BLaER1 treated with 17β-estradiol and CSF1 and Interleukin-3, amounts not matched to agents 10 nM and 100 nM (cell line): ENCODE results near the gene ZBTB21.

ENCODE experiments used
- H3K27ac ChIP-seq, 11 experiments: shearing (Covaris generic); formaldehyde crosslinking; 2 replicates each; pipeline ENCODE4 v1.8.1; 2022
- H3K27me3 ChIP-seq, 11 experiments: shearing (Covaris generic); formaldehyde crosslinking; 2 replicates each; pipeline ENCODE4 v1.8.1; 2022
- H3K36me3 ChIP-seq, 11 experiments: shearing (Covaris generic); formaldehyde crosslinking; 2 replicates each; pipeline ENCODE4 v1.8.1; 2022
- H3K4me1 ChIP-seq, 10 experiments: shearing (Covaris generic); formaldehyde crosslinking; 2 replicates each; pipeline ENCODE4 v1.8.1; 2022
- H3K4me2 ChIP-seq, 11 experiments: shearing (Covaris generic); formaldehyde crosslinking; 2 replicates each; pipeline ENCODE4 v1.8.1; 2022
- H3K4me3 ChIP-seq, 10 experiments: shearing (Covaris generic); formaldehyde crosslinking; 2 replicates each; pipeline ENCODE4 v1.8.1; 2022
- H3K9ac ChIP-seq, 11 experiments: shearing (Covaris generic); formaldehyde crosslinking; 2 replicates each; pipeline ENCODE4 v1.8.1; 2022
- H3K9me3 ChIP-seq, 11 experiments: shearing (Covaris generic); formaldehyde crosslinking; replicated peaks in 1 of 11; 2 replicates each; pipeline ENCODE4 v1.8.1; 2022
- H4K20me1 ChIP-seq, 11 experiments: shearing (Covaris generic); formaldehyde crosslinking; 2 replicates each; pipeline ENCODE4 v1.8.1; 2022
- Cebpa-rat ChIP-seq, 11 experiments: shearing (Covaris generic); IDR thresholded peaks; 2 replicates each; pipeline ENCODE4 v1.8.1; 2022

The ZBTB21 gene

DNA sequence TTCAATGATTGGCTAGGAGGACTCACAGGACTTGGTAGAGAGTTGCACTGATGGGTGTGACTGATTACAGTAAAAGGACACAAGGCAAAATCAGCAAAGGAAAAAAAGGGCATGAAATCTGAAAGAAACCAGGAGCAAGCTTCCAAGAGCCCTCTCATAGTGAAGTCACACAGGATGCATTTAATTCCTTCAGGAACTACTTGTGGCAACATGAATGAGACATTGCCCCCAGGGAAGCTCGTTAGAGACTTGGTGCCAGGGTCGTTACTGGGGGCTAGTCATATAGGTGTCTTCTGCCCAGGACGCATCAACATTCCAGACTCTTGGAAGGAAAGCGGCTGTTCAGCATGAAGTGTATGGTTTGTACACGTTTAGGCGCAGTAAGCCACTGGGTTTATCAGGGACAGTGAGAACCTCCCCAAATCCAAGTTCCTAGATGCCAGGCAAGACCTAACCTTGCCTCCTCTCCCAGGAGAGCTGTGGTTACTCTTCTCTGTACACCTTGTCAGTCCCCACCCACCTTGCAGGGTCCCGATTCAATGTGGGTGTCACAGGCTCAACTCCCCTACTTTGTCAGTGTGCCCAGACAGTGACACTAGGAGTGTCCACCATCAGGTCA, 30.3 kb downstream of the ZBTB21 start:
- no peak overlapping the region for H3K4me2 ChIP-seq
- no peak for TF ChIP-seq Cebpa-rat (IDR thresholded peaks at IDR 0.05)
- no peak overlapping the region for H3K4me3 ChIP-seq
- H3K4me1 ChIP-seq = peaks cover 0 to 5% (median under 1%) of the 10 kb centered on the region in 10 experiments; a peak in 9 of 20 replicates
- no peaks in the 10 kb centered on the region for H3K27me3 ChIP-seq
- peaks cover 14 to 50% (median 29%) of the 10 kb centered on the region in 11 experiments for H3K9me3 ChIP-seq
- no peaks in the 10 kb centered on the region for H4K20me1 ChIP-seq
- no peak overlapping the region for H3K9ac ChIP-seq
- H3K27ac ChIP-seq = no peak overlapping the region
- H3K36me3 ChIP-seq = no peaks in the 10 kb centered on the region

DNA sequence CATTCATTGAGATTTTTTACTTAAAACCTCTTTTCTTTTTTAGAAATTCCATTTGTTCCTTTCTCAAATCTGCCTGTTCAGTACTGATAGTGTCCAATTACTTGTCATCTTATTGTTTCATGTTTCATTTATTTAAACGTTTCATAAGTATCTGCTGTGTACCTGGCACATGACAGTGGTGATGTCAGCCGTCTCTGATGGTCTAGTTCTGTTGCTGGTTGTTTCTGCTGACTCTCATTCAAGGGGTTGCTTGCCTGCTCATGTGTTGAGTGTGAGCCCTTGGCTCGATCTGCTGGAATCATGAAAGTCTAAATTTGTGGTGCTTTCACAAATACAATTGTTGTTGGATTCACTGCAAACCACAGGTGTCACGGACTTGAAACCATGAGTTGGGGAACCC, 30.8 kb downstream of the ZBTB21 start:
- H3K4me2 ChIP-seq = no peak overlapping the region
- H3K4me1 ChIP-seq = peaks cover 5 to 10% (median 6%) of the 10 kb centered on the region in 10 experiments
- H3K4me3 ChIP-seq = no peak overlapping the region
- H3K9me3 ChIP-seq = peaks cover 14 to 50% (median 29%) of the 10 kb centered on the region in 11 experiments
- TF ChIP-seq Cebpa-rat (IDR thresholded peaks at IDR 0.05) = no peak
- H3K27me3 ChIP-seq = no peaks in the 10 kb centered on the region
- no peak overlapping the region for H3K27ac ChIP-seq
- no peaks in the 10 kb centered on the region for H4K20me1 ChIP-seq
- no peaks in the 10 kb centered on the region for H3K36me3 ChIP-seq
- H3K9ac ChIP-seq = no peak overlapping the region

DNA sequence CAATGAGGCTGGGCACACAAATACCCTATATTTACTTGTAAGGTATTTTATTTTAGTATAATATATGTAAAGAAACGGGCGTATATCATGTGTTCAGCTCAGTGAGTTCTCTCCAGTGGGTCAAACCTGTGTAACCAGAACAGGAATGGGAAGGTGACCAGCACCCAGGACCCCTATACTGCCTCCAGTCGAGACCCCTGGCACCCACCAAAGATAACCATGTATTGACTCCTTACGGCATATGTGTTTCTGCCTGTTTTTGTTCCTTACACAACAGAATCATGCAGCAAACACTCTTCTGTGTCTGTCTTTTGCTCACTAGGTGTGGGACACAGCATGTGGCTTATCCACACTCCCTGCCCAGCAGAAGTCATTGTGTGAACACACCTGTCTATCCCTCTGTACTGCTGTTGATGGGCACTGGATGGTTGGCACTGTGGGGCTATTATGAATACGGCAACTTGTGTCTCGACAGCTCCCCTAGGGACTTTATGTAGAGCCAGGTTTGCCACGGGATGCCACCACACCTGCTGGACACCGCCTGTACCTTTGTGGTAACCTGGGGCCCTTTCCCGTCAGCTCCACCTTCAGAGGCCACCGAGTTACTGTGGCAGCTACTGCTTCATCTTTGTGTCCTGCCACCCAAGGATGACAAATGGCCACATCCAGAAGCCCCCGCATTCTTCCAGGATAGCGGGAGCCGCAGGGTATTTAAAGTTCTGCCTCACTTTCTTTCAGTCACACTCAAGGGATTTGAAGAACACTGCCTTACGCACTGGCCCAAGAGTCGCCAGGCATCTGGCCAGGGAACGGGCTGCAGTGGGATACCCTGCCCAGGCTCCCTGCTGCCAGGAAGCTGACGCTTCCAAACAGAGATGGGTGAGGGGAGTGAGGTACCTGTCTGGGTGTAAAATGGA, 32.9 kb downstream of the ZBTB21 start:
- 0 out of 22 replicates have a peak, but pooled peaks cover 0 to 3% (median 0%) of the 10 kb centered on the region in 11 experiments for H3K36me3 ChIP-seq
- H3K9me3 ChIP-seq = peaks cover 17 to 53% (median 34%) of the 10 kb centered on the region in 11 experiments
- H3K27me3 ChIP-seq = no peaks in the 10 kb centered on the region
- no peak overlapping the region for H3K9ac ChIP-seq
- H3K4me3 ChIP-seq = no peak overlapping the region
- H3K4me1 ChIP-seq = peaks cover 15 to 21% (median 16%) of the 10 kb centered on the region in 10 experiments
- H3K4me2 ChIP-seq = no peak overlapping the region
- no peak for TF ChIP-seq Cebpa-rat (IDR thresholded peaks at IDR 0.05)
- no peak overlapping the region for H3K27ac ChIP-seq
- H4K20me1 ChIP-seq = no peaks in the 10 kb centered on the region

DNA sequence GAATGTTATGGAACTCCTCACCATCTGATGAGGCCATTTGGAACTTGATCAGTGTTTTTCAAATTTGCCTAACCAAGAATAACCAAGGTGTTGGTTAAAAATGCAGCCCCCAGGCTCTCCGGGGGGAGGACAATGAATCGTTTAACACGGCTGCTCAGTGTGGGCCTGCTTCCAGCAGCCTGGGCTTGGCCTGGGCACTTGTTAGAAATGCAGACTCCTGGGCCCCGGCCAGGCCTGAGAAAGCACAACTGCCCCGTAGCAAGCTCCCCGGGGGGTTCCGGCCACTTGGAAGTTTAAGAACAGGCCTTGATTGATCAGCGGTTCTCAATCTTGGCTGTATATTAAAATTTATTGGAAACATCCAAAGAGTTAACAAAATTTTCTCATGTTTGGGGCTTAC, 33.5 kb downstream of the ZBTB21 start:
- Histone ChIP-seq H3K4me1 (peaks cover 15 to 21% (median 16%) of the 10 kb centered on the region in 10 experiments), H3K9ac (no peak overlapping the region), H3K4me3 (no peak overlapping the region), H3K9me3 (peaks cover 17 to 53% (median 34%) of the 10 kb centered on the region in 11 experiments), H4K20me1 (no peaks in the 10 kb centered on the region), H3K27ac (no peak overlapping the region), H3K36me3 (0 out of 22 replicates have a peak, but pooled peaks cover 0 to 3% (median 0%) of the 10 kb centered on the region in 11 experiments), H3K4me2 (no peak overlapping the region), H3K27me3 (no peaks in the 10 kb centered on the region)
- TF ChIP-seq Cebpa-rat (IDR thresholded peaks at IDR 0.05) = no peak

DNA sequence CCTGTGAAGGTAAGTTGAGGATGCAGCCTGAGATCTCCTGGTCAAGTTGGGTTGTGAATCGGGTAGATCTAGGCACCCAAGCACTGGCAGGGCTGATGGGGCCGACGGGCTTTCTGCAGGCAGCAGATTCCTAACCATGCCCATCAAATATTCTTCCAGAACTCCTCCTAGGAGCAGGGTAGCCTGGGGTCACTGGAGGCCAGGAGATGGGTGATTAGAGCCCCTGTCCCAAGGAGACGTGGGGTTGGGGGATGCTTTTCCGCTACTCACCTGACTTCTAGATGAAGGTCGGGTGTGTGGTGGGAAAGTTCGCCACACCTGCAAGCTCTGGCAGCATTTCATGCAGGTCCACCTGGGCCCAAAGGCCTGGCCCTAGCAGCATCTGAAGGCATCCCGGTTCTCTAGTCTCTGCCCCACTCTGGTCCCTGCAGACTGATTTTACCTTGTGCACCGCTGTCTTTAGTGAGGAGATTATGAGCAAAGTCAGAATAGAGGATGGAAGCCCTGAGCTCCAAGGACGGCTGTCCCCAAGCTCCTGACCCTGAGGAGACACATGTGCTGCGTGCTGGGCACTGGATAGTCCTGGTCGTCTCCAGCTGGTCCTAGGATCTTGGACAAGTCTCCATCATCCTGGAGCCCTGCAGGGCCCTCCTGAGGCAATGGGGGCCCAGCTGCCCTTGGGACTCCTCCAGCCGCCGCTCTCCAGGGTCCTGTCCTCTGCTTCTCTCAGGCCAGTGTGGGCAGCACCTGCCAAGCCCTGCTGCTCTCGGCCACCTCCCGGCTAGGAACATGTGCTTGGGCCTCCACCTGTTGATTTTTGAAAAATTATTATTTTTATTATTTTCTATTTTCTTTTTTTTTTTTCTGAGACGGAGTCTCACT, 34.5 kb downstream of the ZBTB21 start:
- no peaks in the 10 kb centered on the region for H3K27me3 ChIP-seq
- 0 out of 22 replicates have a peak, but pooled peaks cover 0 to 3% (median 0%) of the 10 kb centered on the region in 11 experiments for H3K36me3 ChIP-seq
- no peak overlapping the region for H3K9ac ChIP-seq
- peaks cover 15 to 25% (median 19%) of the 10 kb centered on the region in 10 experiments for H3K4me1 ChIP-seq
- H4K20me1 ChIP-seq = no peaks in the 10 kb centered on the region
- TF ChIP-seq Cebpa-rat (IDR thresholded peaks at IDR 0.05) = no peak
- no peak overlapping the region for H3K27ac ChIP-seq
- no peak overlapping the region for H3K4me3 ChIP-seq
- H3K9me3 ChIP-seq = peaks cover 17 to 53% (median 34%) of the 10 kb centered on the region in 11 experiments
- no peak overlapping the region for H3K4me2 ChIP-seq

DNA sequence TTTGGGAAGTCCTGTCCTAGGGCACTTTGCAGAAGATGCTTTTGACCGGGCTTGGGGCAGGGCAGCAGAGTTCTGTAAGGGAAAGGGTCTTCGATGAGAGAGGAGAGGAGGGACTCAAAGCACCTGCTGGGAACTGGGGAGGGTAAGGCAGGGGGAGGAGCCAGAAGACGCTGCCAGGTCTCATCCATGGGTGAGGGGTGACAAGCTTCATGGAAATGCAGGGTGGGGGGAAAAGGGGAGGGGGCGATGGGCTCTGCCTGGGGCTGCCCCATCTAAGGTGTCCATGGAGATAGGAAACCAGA, 35.5 kb downstream of the ZBTB21 start:
- peaks cover 10 to 44% (median 29%) of the 10 kb centered on the region in 11 experiments for H3K9me3 ChIP-seq
- peak overlapping the region; percentile 39 to 84 (median 73) for H3K4me2 ChIP-seq
- H3K9ac ChIP-seq = no peak overlapping the region
- peak overlapping the region in 1 of 10 experiments; percentile 10; a peak in 2 of 20 replicates for H3K4me3 ChIP-seq
- H3K4me1 ChIP-seq = peaks cover 15 to 25% (median 19%) of the 10 kb centered on the region in 10 experiments
- no peaks in the 10 kb centered on the region for H4K20me1 ChIP-seq
- TF ChIP-seq Cebpa-rat (IDR thresholded peaks at IDR 0.05) = no peak
- 0 out of 22 replicates have a peak, but pooled peaks cover 0 to 3% (median 0%) of the 10 kb centered on the region in 11 experiments for H3K36me3 ChIP-seq
- H3K27ac ChIP-seq = peak overlapping the region in 7 of 11 experiments; percentile 33 to 73 (median 66); a peak in 12 of 22 replicates
- H3K27me3 ChIP-seq = no peaks in the 10 kb centered on the region

DNA sequence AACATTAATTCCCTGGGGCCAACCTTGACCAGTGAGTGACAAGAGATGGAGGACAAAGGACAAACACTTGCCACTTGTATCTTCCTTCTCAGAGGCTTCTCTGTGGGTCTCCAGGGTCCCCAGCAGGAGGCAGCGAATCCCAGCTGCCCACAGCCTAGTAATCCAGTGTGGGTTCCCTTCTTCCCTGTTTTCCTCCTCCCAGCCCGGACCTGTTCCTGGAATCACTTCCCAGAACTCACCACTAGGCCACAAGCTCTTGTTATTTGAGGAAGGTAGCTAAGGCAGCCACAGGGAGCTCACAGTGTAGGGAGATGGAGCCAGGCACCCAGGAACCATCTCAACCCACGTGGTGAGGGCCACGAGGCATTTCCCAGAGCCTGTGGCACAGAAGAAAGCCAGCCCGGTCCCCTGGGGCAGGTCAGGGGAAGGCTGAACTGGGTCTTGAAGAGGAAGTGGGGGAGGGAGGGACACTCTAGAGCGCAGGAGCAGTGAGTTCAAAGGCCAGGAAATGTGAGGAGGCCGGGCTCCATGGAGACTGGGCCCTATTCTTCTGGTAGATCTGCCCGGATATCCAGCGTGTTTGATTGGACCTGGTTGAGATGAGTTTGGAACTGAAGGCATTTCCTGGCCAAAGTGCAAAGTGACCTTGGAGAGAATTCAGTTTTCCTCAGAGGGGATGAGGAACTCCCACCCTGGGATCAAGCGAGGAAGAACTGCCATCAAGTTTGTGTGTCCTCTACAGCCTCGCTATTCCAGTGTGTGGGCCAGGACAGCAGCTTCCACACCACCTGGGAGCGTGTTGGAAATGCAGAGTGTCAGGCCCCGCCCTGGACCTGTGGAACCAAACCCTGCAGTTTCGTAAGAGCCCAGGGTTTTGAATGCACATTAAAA, 36.1 kb downstream of the ZBTB21 start:
- peak overlapping the region in 3 of 10 experiments; percentile 7 to 17 (median 10); a peak in 2 of 20 replicates for H3K4me3 ChIP-seq
- no peaks in the 10 kb centered on the region for H4K20me1 ChIP-seq
- no peak overlapping the region for H3K9ac ChIP-seq
- no peaks in the 10 kb centered on the region for H3K27me3 ChIP-seq
- TF ChIP-seq Cebpa-rat (IDR thresholded peaks at IDR 0.05) = no peak
- peak overlapping the region in 9 of 11 experiments; percentile 33 to 73 (median 61); a peak in 18 of 22 replicates for H3K27ac ChIP-seq
- peaks cover 4 to 38% (median 23%) of the 10 kb centered on the region in 11 experiments for H3K9me3 ChIP-seq
- peak overlapping the region; percentile 39 to 84 (median 73) for H3K4me2 ChIP-seq
- peaks cover 15 to 25% (median 19%) of the 10 kb centered on the region in 10 experiments for H3K4me1 ChIP-seq
- H3K36me3 ChIP-seq = 0 out of 22 replicates have a peak, but pooled peaks cover 0 to 3% (median 0%) of the 10 kb centered on the region in 11 experiments
